22Rv1 (cell line): ENCODE results near the gene DNASE1L2.

Experiments
- H3K27ac ChIP-seq: fragments of 450-650 bp; 2 replicates; pipeline ENCODE4 v1.5.1; 2017
- CTCF ChIP-seq: fragments of 450-650 bp; IDR thresholded peaks from 2 replicates; pipeline ENCODE4 v1.5.1; 2017; ENCODE audit warnings: mild to moderate bottlenecking
- ZFX ChIP-seq: fragments of 450-650 bp; IDR thresholded peaks from 2 replicates; pipeline ENCODE4 v1.6.1; 2017; ENCODE audit warnings: antibody characterized with exemption, borderline replicate concordance

DNASE1L2 gene

GRCh38 chr16:2226245-2226793 lies 9.9 kb upstream of the DNASE1L2 start:
- TF ChIP-seq ZFX, result no peak
- TF ChIP-seq CTCF, result no peak
- peak overlapping the region; percentile 95 for H3K27ac ChIP-seq

- H3K27ac ChIP-seq, result peak overlapping the region; percentile 95
- TF ChIP-seq ZFX (no peak), CTCF (no peak)
Measured at GRCh38 chr16:2226918-2227317, 9.3 kb upstream of the DNASE1L2 start.

GRCh38 chr16:2228161-2228824 lies 8.0 kb upstream of the DNASE1L2 start:
- TF ChIP-seq ZFX (no peak), CTCF (no peak)
- peak overlapping the region; percentile 95; the same call in 1 of the 2 replicates for H3K27ac ChIP-seq

- H3K27ac ChIP-seq, result no peak overlapping the region
- TF ChIP-seq ZFX (no peak), CTCF (no peak)
Measured at GRCh38 chr16:2229091-2229490, 7.2 kb upstream of the DNASE1L2 start.

GRCh38 chr16:2229632-2230250 lies 6.5 kb upstream of the DNASE1L2 start:
- no peak for TF ChIP-seq CTCF
- no peak for TF ChIP-seq ZFX
- no peak overlapping the region for H3K27ac ChIP-seq

GRCh38 chr16:2230376-2230775 lies 5.9 kb upstream of the DNASE1L2 start:
- no peak overlapping the region for H3K27ac ChIP-seq
- TF ChIP-seq ZFX (no peak), CTCF (no peak)
